GM21717 (cell line): ENCODE measurements around the gene RIBC2.
"Not testable (repeated sequence)": the region's sequence is repeated elsewhere in the genome, so short reads cannot be mapped to it uniquely, and the experiment has no call there.

ENCODE experiments used
- ATAC-seq: cut with Tn5 transposase; IDR thresholded peaks from one replicate; pipeline ENCODE4 v1.9.1; 2021; ENCODE audit warnings: mild to moderate bottlenecking, moderate library complexity; ENCODE audit not compliant: unreplicated experiment

RIBC2 gene

GRCh38 chr22:45447596-45447995 is 34.1 kb downstream of the RIBC2 start:
- not testable (repeated sequence) for ATAC-seq

- no peak for ATAC-seq
These were observed 34.9 kb downstream of the RIBC2 start for GRCh38 chr22:45448431-45448830.

- ATAC-seq: not testable (repeated sequence)
These were observed 35.9 kb downstream of the RIBC2 start for GRCh38 chr22:45449442-45449841.

GRCh38 chr22:45450101-45450785 is 36.8 kb downstream of the RIBC2 start:
- no peak for ATAC-seq

GRCh38 chr22:45450921-45451651 is 37.6 kb downstream of the RIBC2 start:
- no peak for ATAC-seq

GRCh38 chr22:45451972-45452371 is 38.5 kb downstream of the RIBC2 start:
- no peak for ATAC-seq

GRCh38 chr22:45452565-45453379 is 39.3 kb downstream of the RIBC2 start:
- no peak for ATAC-seq

GRCh38 chr22:45453764-45454163 is 40.3 kb downstream of the RIBC2 start:
- no peak for ATAC-seq

- no peak for ATAC-seq
These were observed 40.8 kb downstream of the RIBC2 start for GRCh38 chr22:45454275-45454674.

- ATAC-seq: no peak
These were observed 41.7 kb downstream of the RIBC2 start for GRCh38 chr22:45455212-45455611.

GRCh38 chr22:45455621-45456020 is 42.1 kb downstream of the RIBC2 start:
- no peak for ATAC-seq

GRCh38 chr22:45456811-45457210 is 43.3 kb downstream of the RIBC2 start:
- no peak for ATAC-seq

- no peak for ATAC-seq
These were observed 45.0 kb downstream of the RIBC2 start for GRCh38 chr22:45458532-45458931.

GRCh38 chr22:45459235-45459634 is 45.7 kb downstream of the RIBC2 start:
- no peak for ATAC-seq

GRCh38 chr22:45460288-45461109 is 47.0 kb downstream of the RIBC2 start:
- no peak for ATAC-seq

GRCh38 chr22:45462034-45462655 is 48.7 kb downstream of the RIBC2 start:
- ATAC-seq: no peak

GRCh38 chr22:45463691-45464090 is 50.2 kb downstream of the RIBC2 start:
- not testable (repeated sequence) for ATAC-seq

- no peak for ATAC-seq
These were observed 52.1 kb downstream of the RIBC2 start for GRCh38 chr22:45465633-45466032.

GRCh38 chr22:45468872-45469271 is 55.4 kb downstream of the RIBC2 start:
- ATAC-seq: no peak
